Germinal center (tissue), 1 donor: Measurements from ENCODE around the gene PKD1L1.
"Not testable (repeated sequence)": the region's sequence is repeated elsewhere in the genome, so short reads cannot be mapped to it uniquely, and the experiment has no call there.

Source experiments
- DNase-seq: peaks from one replicate; pipeline ENCODE4 v3.0.0; 2012; ENCODE audit warnings: mixed read lengths, low spot score

PKD1L1 gene

GRCh38 chr7:47794016-47794415, 154.2 kb downstream of the PKD1L1 start:
- DNase-seq = no peak

GRCh38 chr7:47793186-47793585, 155.1 kb downstream of the PKD1L1 start:
- not testable (repeated sequence) for DNase-seq

- no peak for DNase-seq
Measured at GRCh38 chr7:47792521-47793121, 155.6 kb downstream of the PKD1L1 start.

- DNase-seq = no peak
Measured at GRCh38 chr7:47791682-47792081, 156.6 kb downstream of the PKD1L1 start.

- DNase-seq = no peak
Measured at GRCh38 chr7:47788083-47788482, 160.2 kb downstream of the PKD1L1 start.

- no peak for DNase-seq
Measured at GRCh38 chr7:47787249-47788069, 160.8 kb downstream of the PKD1L1 start.

GRCh38 chr7:47786557-47787248, 161.6 kb downstream of the PKD1L1 start:
- no peak for DNase-seq

GRCh38 chr7:47785923-47786556, 162.2 kb downstream of the PKD1L1 start:
- no peak for DNase-seq

- no peak for DNase-seq
Measured at GRCh38 chr7:47783456-47784223, 164.6 kb downstream of the PKD1L1 start.

GRCh38 chr7:47782792-47783191, 165.5 kb downstream of the PKD1L1 start:
- no peak for DNase-seq

GRCh38 chr7:47782022-47782421, 166.2 kb downstream of the PKD1L1 start:
- no peak for DNase-seq

- DNase-seq = no peak
Measured at GRCh38 chr7:47780555-47780954, 167.7 kb downstream of the PKD1L1 start.

- no peak for DNase-seq
Measured at GRCh38 chr7:47779341-47779771, 168.9 kb downstream of the PKD1L1 start.

- DNase-seq = no peak
Measured at GRCh38 chr7:47778153-47778661, 170.1 kb downstream of the PKD1L1 start.

GRCh38 chr7:47777531-47778152, 170.6 kb downstream of the PKD1L1 start:
- DNase-seq = no peak

- DNase-seq = no peak
Measured at GRCh38 chr7:47776335-47776734, 171.9 kb downstream of the PKD1L1 start.

- no peak for DNase-seq
Measured at GRCh38 chr7:47775238-47775637, 173.0 kb downstream of the PKD1L1 start.

- DNase-seq = no peak
Measured at GRCh38 chr7:47772492-47772891, 175.8 kb downstream of the PKD1L1 start.

- no peak for DNase-seq
Measured at GRCh38 chr7:47771990-47772360, 176.3 kb downstream of the PKD1L1 start.

- DNase-seq = no peak
Measured at GRCh38 chr7:47771336-47771989, 176.8 kb downstream of the PKD1L1 start.

GRCh38 chr7:47766126-47766525, 182.1 kb downstream of the PKD1L1 start:
- no peak for DNase-seq
